ENCODE data around the gene RBP2. TPM values are rescaled to one million over a fixed set of nuclear protein-coding genes. Genes with fewer than 3 reads are reported as not detected.

Gene RBP2
- total RNA-seq, 1 donor from 2014 or later, result not detected

Other genes starting within 250 kb of the RBP2 start
- 48.5 and 61.3 TPM in 2 replicates for gene MRPS22, start 132.5 kb downstream of the RBP2 start, total RNA-seq
- gene COPB2, start 86.9 kb downstream of the RBP2 start, total RNA-seq, result 120 and 127 TPM in 2 replicates
- 40.7 and 46.1 TPM in 2 replicates for gene RBP1, start 63.2 kb upstream of the RBP2 start, total RNA-seq
- gene NMNAT3, start 201.5 kb upstream of the RBP2 start, total RNA-seq, result 0.68 and 1.5 TPM in 2 replicates

All from glomerular endothelial cell (primary cell).